Left lobe of liver (tissue), 2 donors: ENCODE measurements around the gene RABGGTB. TPM values are rescaled to one million over a fixed set of nuclear protein-coding genes. Genes with fewer than 3 reads are reported as not detected.
A peak's percentile ranks its signal among the peaks of the same experiment; 100 is the strongest.
"Not testable (repeated sequence)": the region's sequence is repeated elsewhere in the genome, so short reads cannot be mapped to it uniquely, and the experiment has no call there.

ENCODE experiments used
- ATAC-seq: fragments of 200-7000 bp; cut with Tn5 transposase; one replicate; pipeline ENCODE4 v1.9.1; 2020; ENCODE audit warnings: mild to moderate bottlenecking, moderate library complexity
- DNase-seq: peaks from one replicate; pipeline ENCODE4 v3.0.0-alpha.2; 2020; ENCODE audit warnings: low spot score
- total RNA-seq: library from RNA; stranded (reverse); gene quantifications from one replicate; pipeline ENCODE4 v1.2.1, GENCODE V29; 2021
- donor health status: DM: no; HTN: no; CAD: no; lungs with moderate emphysema.
- donor health status: DM: no; HTN: yes; CAD: no.

Gene RABGGTB
- total RNA-seq, 1 donor from 2014 or later = 26.6 TPM

DNA sequence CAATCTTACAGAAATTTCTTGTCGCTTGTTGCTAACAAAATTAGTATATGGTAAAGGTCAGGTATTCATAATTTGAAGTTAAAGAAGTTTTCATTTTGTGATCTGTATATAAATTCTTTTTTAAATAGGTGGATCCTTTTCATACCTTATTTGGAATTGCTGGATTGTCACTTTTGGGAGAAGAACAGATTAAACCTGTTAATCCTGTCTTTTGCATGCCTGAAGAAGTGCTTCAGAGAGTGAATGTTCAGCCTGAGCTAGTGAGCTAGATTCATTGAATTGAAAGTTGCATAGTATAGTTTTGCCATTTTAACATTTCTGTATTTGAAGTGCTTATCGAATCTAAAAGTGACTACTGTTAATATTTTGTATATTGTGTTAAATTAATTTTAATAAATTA is 8.3 kb downstream of the RABGGTB start:
- no peak for DNase-seq
- no peak for ATAC-seq

DNA sequence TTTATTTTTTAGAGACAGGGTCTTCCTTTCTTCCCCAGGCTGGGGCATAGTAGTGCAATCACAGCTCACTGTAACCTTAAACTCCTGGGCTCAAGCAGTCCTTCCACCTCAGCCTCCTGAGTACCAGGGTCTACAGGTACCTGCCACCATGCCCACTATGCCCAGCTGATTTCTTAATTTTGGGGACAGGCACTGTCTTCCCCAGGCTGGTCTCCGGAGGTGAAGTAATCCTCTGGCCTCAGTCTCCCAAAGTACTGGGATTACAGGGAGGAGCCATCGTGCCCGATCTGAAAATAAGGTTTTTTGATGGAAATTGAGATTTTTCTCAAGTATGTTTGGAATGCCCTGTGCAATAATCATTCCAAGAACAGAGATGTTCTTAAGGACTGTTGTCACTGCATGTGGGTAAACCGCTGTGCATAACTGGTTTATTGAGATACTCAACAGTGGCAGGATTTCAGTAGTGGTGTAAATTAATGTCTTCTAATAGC is 9.7 kb downstream of the RABGGTB start:
- ATAC-seq = no peak
- DNase-seq = no peak

DNA sequence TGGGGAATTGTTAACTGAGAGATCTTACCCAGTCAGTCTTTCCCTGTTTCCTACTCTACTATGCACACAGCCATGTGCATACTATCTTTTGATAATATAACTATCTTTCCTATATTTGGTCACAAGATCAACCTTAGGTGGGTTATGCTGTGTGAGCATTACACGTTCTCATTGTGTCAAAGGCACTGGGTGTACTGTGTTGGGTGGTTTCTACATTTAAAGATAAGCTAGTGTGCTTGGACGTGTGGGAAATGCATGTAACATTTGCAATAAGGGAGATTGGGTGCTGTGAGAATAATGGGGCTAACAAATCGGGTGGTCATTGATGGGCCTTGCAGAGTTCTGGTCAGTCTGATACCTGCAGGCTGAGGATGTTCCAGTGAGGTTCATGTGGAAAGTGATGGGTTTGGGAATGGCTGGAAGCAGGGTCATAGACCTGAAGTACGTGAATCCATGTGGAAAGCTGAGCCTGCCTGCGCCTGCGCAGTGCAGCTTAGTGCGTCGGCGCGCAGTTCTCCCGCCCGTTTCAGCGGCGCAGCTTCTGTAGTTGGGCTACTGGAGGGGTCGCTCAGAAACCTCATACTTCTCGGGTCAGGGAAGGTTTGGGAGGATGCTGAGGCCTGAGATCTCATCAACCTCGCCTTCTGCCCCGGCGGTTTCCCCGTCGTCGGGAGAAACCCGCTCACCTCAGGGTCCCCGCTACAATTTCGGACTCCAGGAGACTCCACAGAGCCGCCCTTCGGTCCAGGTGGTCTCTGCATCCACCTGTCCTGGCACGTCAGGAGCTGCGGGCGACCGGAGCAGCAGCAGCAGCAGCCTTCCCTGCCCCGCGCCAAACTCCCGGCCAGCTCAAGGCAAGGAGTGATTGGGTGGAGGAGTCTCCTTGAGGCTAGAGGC is 10.6 kb downstream of the RABGGTB start, which contains the start of gene MSH4:
Gene MSH4 (plus strand): TSS at position 507 of the 897 bp plus-strand sequence. CDS start 104 bp downstream, at position 611.
- no peak for DNase-seq
- ATAC-seq = peak; percentile 71

DNA sequence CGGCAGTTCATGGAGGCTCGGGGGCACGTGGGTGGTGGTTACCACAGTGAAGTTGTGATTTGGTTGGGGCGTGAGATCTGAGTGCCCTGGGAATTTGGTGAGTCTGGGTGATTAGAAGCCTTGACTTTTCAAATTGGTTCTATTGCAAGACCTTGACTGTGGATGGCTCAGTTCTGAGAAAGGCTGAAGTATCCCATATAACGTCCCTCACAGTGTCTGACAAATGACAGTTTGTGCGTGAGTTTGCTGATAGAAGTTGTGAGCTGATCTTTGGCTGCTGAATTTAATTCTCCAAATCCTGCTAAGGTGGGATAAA is 11.2 kb downstream of the RABGGTB start:
- DNase-seq (no peak), ATAC-seq (peak; percentile 35)

GRCh38 chr1:75797606-75798216 is 11.7 kb downstream of the RABGGTB start:
- no peak for ATAC-seq
- no peak for DNase-seq

- ATAC-seq, DNase-seq: not testable (repeated sequence)
Measured at GRCh38 chr1:75801480-75801879, 15.4 kb downstream of the RABGGTB start.

DNA sequence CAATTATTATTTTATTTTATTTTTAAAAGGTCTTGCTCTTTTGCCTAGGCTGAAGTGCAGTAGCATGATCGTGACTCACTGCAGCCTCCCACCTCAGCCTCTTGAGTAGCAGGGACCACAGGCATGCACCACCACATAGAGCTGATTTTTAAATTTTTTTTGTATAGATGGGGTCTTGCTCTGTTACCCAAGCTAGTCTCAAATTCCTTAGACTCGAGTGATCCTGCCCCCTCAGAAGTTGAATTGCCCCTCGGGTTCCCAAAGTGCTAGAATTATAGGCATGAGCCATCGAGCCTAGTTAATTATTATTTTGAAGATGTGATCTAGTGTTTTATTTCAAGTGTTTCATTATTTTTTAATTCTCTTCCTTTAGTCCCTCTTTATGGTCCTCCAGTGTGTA is 22.9 kb downstream of the RABGGTB start:
- no peak for DNase-seq
- ATAC-seq = no peak

DNA sequence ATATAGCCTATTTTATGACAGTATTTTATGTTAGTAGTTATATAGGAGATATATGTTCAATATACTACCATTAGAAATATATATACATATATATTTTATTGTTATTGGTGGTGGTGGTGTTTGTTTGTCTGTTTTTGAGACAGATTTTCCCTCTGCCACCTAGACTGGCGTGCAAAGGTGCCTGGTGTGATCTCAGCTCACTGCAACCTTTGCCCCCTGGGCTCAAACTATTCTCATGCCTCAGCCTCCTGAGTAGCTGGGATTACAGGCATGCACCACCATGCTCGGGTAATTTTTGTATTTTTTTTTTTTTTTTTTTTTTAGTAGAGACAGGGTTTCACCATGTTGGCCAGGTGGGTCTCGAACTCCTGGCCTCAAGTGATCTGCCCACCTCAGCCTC is 24.1 kb downstream of the RABGGTB start:
- not testable (repeated sequence) for ATAC-seq, DNase-seq

DNA sequence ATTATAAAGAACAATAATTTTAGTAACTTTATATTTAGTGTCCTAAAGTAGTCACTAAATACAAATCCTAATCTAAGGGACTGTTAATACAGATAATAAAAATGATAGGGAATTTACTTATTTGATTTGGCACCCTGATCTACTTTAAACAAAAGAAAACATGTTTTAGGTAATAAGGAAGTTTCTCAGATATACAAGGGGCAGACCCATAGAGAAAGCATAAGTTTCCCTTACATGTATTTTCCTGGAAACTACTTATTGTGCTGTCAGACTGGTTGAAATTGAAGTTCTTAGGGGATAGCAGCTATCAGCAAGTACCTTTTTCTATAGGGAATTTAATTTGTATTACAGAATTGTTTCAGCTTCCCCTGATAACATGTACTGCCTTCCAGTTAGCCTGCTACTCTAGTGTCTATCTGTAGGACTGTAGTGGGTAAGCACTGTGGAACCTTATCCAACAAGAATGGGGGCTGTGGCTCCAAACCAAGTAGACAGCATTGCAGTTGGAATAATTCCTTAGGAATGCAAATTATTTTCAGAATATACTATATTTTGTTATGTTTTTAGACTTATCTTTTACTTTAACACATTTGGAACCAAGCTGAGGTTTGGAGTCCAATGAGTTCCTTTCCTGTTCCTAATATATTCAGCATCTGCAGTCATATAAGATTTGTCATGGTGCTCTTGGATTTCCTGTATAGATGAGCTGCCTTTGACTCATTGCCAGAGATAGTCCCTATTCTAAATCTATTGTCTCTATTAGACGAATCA is 25.3 kb downstream of the RABGGTB start:
- DNase-seq (no peak), ATAC-seq (no peak)

- ATAC-seq = no peak
- DNase-seq = no peak
Measured at GRCh38 chr1:75812065-75812464, 26.0 kb downstream of the RABGGTB start.

GRCh38 chr1:75823596-75823995 is 37.5 kb downstream of the RABGGTB start:
- DNase-seq, ATAC-seq: not testable (repeated sequence)

- ATAC-seq = no peak
- DNase-seq = no peak
Measured at GRCh38 chr1:75836528-75837100, 50.6 kb downstream of the RABGGTB start.

DNA sequence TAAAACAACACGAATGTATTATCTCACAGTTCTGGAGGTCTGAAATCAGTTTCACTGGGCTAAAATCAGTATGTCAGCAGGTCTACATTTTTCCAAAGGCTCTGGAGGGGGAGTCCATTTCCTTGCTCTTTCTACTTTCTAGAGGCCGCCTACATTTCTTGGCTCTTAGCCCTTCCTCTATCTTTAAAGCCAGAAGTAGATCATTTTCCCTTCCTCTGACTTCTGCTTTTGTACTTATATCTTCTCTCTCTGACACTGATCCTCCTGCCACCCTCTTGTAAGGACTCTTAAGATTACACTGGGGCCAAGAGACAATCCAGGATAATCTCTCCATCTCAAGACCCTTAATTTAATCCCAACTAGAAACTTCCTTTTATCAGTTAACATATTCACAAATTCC is 52.0 kb downstream of the RABGGTB start:
- no peak for ATAC-seq
- no peak for DNase-seq

DNA sequence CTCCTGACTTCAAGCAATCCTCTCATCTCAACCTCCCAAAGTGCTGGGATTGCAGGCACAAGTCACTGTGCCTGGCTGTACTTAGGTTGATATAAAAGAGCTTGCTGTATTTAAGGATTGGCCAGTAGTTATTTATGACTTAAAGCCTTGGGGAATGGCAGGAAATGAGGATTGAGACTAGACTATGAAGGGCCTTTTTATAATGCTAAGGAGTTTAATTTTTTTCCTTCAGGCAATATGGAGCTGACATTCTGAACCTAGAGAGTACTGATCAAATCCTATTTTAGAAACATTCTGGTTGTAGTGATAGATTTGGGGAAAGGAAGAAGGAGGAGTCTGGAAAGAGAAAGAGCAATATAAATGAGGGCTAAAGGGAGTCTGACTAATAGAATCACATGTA is 55.4 kb downstream of the RABGGTB start:
- DNase-seq (no peak), ATAC-seq (no peak)

Other genes with a start within 250 kb of the RABGGTB start
- 0.33 TPM for gene SLC44A5, start 175.1 kb upstream of the RABGGTB start, total RNA-seq
- 91.5 TPM for gene ACADM, start 61.5 kb upstream of the RABGGTB start, total RNA-seq
- 0.08 TPM for gene MSH4, start 10.6 kb downstream of the RABGGTB start, total RNA-seq
- not detected for gene ASB17, start 146.1 kb downstream of the RABGGTB start, total RNA-seq